Muscle layer of duodenum (tissue), 2 donors: ENCODE data around the gene OR9G4.

Experiments used
- H3K27ac ChIP-seq: one replicate; pipeline ENCODE4 v1.7.0; 2013; ENCODE audit warnings: mild to moderate bottlenecking, low read length
- H3K27me3 ChIP-seq: one replicate; pipeline ENCODE4 v1.7.0; 2013; ENCODE audit warnings: low read depth, mild to moderate bottlenecking, control low read depth, low read length
- H3K36me3 ChIP-seq, 2 donors: one replicate each; pipeline ENCODE4 v1.7.0; 2013; ENCODE audit warnings: low read length in 2 of 2, control low read depth in 1 of 2, mild to moderate bottlenecking in 1 of 2; ENCODE audit not compliant: insufficient read depth in 2 of 2, control insufficient read depth in 1 of 2
- H3K4me1 ChIP-seq, 2 donors: one replicate each; pipeline ENCODE4 v1.7.0; 2013; ENCODE audit warnings: low read length in 2 of 2, mild to moderate bottlenecking in 2 of 2, control low read depth in 1 of 2, moderate library complexity in 1 of 2; ENCODE audit not compliant: insufficient read depth in 2 of 2, control insufficient read depth in 1 of 2
- H3K4me3 ChIP-seq, 2 donors: one replicate each; pipeline ENCODE4 v1.7.0; 2013; ENCODE audit warnings: low read length in 2 of 2, low read depth in 1 of 2, mild to moderate bottlenecking in 1 of 2
- H3K9me3 ChIP-seq, 2 donors: one replicate each; pipeline ENCODE4 v1.7.0; 2013; ENCODE audit warnings: low read length in 2 of 2, control low read depth in 1 of 2, mild to moderate bottlenecking in 1 of 2; ENCODE audit not compliant: control insufficient read depth in 1 of 2
- donor health status: healthy.

OR9G4 gene

DNA sequence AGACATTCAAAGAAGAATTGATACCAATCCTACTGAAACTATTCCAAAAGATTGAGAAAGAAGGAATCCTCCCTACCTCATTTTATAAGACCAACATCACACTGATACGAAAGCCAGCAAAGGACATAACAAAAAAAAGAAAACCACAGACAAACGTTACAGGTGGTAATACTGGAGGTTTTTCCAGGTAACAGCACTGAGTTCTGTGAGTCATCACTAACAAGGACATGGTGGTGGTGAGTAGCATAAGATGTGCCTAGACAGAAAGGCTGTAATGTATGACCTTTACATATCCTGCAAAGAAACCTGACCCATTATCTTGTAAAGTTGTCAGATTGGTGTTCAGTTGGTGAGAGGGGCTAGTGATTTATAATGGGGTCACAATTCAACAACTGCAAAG is 34.3 kb downstream of the OR9G4 start:
- Histone ChIP-seq H3K36me3 (no peaks in the 10 kb centered on the region), H3K9me3 (peaks cover 0 to 8% of the 10 kb centered on the region in 2 donors), H3K4me3 (no peak overlapping the region), H3K4me1 (no peaks in the 10 kb centered on the region), H3K27me3 (no peaks in the 10 kb centered on the region), H3K27ac (no peak overlapping the region)

- Histone ChIP-seq H3K9me3 (peaks cover 0 to 8% of the 10 kb centered on the region in 2 donors), H3K36me3 (no peaks in the 10 kb centered on the region), H3K27me3 (no peaks in the 10 kb centered on the region), H3K4me1 (no peaks in the 10 kb centered on the region), H3K4me3 (no peak overlapping the region), H3K27ac (no peak overlapping the region)
Measured at GRCh38 chr11:56706486-56706885, 42.0 kb downstream of the OR9G4 start.

GRCh38 chr11:56705784-56706396 is 42.6 kb downstream of the OR9G4 start:
- H3K27me3 ChIP-seq: no peaks in the 10 kb centered on the region

GRCh38 chr11:56700914-56701485 is 47.5 kb downstream of the OR9G4 start:
- Histone ChIP-seq H3K4me3 (no peak overlapping the region), H3K36me3 (no peaks in the 10 kb centered on the region), H3K27ac (no peak overlapping the region), H3K4me1 (no peaks in the 10 kb centered on the region), H3K9me3 (no peaks in the 10 kb centered on the region), H3K27me3 (no peaks in the 10 kb centered on the region)

More at GRCh38 chr11:56705784-56706396, 42.6 kb downstream of the OR9G4 start:
- H3K27ac ChIP-seq: no peak overlapping the region
- H3K9me3 ChIP-seq: peaks cover 0 to 8% of the 10 kb centered on the region in 2 donors
- H3K4me3 ChIP-seq: no peak overlapping the region
- no peaks in the 10 kb centered on the region for H3K4me1 ChIP-seq
- no peaks in the 10 kb centered on the region for H3K36me3 ChIP-seq

DNA sequence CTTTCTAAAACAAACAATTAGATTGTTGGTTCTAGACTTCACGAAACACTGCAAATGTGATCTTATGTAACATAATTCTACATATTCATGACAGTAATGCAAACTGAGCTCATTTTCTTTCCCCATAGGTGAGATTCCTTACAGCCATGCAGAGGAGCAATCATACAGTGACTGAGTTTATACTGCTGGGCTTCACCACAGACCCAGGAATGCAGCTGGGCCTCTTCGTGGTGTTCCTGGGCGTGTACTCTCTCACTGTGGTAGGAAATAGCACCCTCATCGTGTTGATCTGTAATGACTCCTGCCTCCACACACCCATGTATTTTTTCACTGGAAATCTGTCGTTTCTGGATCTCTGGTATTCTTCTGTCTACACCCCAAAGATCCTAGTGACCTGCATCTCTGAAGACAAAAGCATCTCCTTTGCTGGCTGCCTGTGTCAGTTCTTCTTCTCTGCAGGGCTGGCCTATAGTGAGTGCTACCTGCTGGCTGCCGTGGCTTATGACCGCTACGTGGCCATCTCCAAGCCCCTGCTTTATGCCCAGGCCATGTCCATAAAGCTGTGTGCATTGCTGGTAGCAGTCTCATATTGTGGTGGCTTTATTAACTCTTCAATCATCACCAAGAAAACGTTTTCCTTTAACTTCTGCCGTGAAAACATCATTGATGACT is 48.1 kb downstream of the OR9G4 start:
- H3K9me3 ChIP-seq: no peaks in the 10 kb centered on the region
- no peaks in the 10 kb centered on the region for H3K27me3 ChIP-seq
- no peaks in the 10 kb centered on the region for H3K36me3 ChIP-seq
- no peak overlapping the region for H3K27ac ChIP-seq
- no peak overlapping the region for H3K4me3 ChIP-seq
- no peaks in the 10 kb centered on the region for H3K4me1 ChIP-seq

GRCh38 chr11:56698795-56699194 is 49.7 kb downstream of the OR9G4 start, which contains the start of gene OR9G1:
TSS of gene OR9G1 (plus strand) at chr11:56699095. CDS start at chr11:56700388, 1,293 bp downstream.
- H3K9me3 ChIP-seq: no peaks in the 10 kb centered on the region
- no peak within 1 kb of the TSS for H3K4me3 ChIP-seq
- no peaks in the 10 kb centered on the region for H3K4me1 ChIP-seq
- no peaks in the 10 kb centered on the region for H3K36me3 ChIP-seq
- H3K27ac ChIP-seq: no peak within 1 kb of the TSS
- no peaks in the 10 kb centered on the region for H3K27me3 ChIP-seq

DNA sequence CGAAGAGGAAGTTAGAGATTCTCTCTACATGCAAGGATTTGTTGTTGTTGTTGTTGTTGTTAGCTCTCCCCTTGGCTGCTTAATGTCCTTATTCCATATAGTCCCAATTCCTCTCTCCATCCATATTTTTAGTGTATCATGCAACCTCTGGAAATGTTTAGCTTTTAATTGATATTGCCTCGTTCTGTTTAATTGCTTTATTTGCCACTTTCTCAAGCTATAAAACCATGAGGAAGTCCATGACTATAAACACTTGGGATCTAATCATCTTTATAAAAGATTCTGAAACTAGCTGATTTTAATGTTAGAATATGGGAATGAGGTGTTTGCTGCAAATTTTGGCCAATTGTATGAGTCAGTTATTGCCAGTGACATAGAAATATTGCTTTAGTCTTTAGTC is 55.1 kb downstream of the OR9G4 start:
- Histone ChIP-seq H3K4me1 (no peaks in the 10 kb centered on the region), H3K9me3 (no peaks in the 10 kb centered on the region), H3K27ac (no peak overlapping the region), H3K27me3 (no peaks in the 10 kb centered on the region), H3K36me3 (no peaks in the 10 kb centered on the region), H3K4me3 (no peak overlapping the region)
